CD4-positive, alpha-beta T cell treated with Interleukin-6 for 4 hours (primary cell): ENCODE results near the gene IGSF3.
A peak's percentile ranks its signal among the peaks of the same experiment; 100 is the strongest.

ENCODE experiments used
- DNase-seq: peaks from one replicate; pipeline ENCODE4 v3.0.0-alpha.2; 2020; ENCODE audit warnings: mixed read lengths

The IGSF3 gene

DNA sequence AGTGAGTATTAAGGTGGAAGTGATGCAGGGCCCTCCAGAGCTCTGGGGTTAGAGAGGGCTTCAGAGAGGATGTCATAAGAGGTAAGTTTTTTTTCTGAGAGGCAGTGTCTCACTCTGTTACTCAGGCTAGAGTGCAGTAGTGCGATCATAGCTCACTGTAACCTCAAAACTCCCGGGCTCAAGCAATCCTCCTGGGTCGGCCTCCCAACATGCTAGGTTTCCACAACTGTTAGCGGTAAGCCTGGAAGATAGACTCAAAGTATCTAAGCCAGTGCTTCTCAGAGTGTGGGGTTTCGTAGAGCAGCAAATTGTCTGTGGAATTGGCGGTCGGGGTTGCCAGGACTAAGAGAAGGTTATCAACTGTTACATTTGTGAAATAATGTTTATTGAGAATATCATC, 18.6 kb upstream of the IGSF3 start:
- DNase-seq, result no peak

DNA sequence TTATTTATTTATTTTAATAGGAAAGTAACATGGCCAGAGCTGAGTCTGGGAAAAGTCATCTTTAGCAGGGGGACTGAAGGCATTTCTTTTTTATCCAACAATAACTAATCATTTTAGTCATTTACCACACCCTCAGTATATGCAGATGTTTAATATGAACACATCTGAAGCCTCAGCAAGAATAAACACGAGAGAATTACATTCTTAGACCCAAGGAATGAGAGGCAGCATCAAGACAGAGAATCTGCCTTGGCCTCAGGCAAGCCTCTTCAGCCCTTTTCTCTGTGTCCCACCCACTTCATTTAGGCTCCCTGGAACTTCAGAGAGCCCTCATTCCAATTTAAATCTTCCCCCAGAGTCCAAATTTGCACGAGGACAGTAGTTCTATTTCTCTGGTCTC, 17.0 kb upstream of the IGSF3 start:
- no peak for DNase-seq

DNA sequence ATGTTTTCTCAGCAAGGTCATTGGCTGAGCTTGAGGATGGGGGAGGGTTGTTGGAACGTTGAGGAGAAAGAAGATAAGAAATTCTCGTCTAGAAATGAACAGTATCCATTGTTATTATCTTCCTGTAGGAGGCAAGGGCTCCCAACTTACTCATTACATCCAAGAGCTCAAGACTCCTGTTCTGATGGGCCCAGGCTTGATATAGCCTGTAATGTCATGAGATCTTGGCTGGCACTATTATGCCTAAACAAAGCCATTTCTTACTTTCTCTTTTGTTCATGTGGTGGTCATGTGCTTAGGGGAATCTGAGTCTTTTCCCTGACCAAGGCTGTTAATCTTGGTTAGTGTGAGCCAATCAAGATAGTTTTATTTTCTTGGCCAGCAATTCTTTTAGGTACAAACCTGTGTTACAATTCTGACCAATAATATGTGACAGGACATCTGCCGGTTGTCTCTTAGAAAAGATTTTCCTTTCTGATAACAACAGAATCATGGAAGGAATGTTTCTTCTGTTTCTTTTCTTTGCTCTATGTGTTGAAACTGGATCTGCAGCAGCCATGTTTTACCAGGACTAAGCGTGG, 15.2 kb upstream of the IGSF3 start:
- DNase-seq, result no peak

DNA sequence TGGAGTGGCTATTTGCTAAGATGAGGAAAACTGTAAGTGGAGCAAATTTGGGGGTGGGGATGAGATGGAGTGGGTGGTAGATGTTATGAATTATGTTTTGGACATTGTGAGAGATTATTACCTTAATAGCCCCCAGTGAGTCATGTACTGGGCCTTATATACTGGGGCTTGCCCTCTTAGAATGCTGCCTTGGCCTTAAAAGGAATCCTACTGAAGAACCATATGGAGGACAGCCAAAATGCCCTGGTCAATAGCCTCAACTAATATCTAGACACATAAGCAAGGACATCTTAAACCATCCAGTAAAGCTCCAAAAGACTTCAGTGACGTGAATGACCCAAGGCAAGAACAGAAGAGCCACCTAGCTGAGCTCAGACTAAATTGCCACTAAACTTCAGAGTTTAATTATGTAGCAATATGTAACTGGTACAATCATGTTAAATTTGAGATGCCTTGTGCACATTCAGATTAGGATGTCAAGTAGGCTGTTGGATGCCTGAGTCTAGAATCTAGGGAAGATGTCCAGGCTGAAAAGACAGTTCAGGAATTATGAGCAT, 13.9 kb upstream of the IGSF3 start:
- no peak for DNase-seq

DNA sequence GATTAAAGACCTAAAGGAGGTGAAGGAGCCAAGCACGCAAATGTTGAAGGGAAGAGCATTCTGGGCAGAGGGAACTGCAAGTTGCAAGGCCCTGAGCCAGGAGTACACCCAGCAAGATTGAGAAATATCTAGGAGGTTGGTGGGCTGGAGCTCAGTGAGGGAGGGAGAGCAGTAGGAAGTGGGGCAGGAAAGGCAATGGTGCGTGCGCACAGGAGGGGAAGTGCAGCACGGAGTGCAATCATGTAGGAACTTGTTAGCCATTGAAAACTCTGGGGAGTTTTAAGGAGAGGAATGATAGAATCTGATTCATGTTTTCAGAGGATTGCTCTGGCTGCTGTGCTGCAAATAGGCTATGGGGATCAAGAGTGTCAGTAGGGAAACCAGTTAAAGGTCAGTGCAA, 13.2 kb upstream of the IGSF3 start:
- no peak for DNase-seq

DNA sequence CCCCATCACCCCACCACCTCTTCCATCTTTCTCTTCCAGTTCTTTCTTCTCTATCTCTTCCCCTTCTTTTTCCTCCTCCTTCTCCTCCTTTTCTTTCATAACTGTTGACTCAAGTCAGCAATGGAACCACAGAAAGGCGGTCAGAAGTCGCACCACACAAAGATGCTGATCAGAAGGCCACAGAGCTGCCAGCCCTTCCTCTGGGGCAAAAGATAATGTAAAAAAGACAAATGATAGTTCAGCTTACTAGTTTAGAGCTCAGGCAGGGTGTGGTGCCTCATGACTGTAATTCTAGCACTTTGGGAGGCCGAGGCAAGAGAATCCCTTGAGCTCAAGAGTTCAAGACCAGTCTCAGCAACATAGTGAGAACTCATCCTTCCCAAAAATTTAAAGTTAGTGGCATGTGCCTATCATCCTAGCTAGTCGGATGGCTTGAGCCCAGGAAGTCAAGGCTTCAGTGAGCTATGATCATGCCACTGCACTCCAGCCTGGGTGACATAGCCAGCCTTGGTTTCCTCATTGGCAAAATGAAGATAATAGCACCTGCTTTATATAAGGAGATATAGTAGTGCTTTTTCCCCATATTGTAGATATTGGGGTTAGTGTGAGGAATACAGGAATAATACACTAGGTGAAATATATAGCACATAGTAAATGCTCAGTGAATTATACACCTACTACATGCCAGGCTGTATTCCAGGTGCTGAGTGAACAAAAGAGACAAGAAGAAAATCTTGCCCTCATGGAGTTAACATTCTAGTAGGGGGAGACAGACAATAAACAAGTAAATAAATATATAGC, 12.5 kb upstream of the IGSF3 start:
- DNase-seq, result no peak

DNA sequence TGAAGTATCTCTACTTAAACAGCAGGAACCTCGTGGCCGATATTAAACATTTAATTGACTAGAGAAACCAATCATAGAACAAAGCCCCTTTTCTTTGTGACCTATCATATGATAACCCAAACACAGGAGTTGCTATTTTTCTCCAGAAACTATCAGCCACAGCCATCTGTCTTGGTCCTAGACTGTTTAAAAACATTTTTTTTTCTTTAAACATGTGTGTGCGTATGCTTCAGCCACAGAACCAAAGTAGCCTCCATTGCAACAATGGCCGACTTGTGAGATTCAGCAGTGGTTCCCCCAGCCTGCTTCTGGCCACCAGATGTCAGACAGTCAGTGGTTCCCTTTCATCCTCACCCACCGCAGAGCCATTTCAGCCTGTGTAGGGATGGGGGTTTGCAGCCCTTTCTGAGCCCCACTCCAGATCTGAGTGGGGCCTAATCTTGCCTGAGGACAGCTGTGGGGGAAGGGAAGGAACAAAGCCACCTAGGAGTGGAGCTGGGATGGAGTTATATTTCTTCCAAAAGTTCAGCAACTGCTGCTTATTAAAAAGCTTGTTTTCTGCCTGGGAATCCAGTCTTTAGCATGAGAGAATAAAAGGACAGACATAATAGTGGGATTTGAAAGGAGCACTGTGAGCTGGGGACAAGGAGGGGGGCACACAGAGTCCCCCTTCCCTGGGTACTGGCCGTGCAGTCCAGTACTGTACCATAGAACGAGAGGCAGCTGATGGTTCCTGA, 11.7 kb upstream of the IGSF3 start:
- no peak for DNase-seq

DNA sequence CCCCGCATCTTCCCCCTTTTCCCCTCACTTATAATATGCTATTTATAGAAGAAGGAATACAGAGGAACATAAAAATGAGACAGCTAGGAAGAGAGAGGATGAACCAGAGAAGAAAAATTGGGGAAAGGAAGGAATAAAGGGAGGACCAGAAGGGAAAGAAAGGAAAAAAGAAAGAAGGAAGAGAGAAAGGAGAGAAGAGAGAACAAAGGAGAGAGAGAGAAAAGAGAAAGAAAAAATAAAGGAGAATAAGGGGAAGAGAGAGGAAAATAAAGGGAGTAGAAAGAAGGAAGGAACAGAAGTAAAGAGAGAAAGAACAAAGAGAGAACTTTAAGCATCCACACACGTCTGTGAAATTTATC, 11.2 kb upstream of the IGSF3 start:
- DNase-seq, result no peak

DNA sequence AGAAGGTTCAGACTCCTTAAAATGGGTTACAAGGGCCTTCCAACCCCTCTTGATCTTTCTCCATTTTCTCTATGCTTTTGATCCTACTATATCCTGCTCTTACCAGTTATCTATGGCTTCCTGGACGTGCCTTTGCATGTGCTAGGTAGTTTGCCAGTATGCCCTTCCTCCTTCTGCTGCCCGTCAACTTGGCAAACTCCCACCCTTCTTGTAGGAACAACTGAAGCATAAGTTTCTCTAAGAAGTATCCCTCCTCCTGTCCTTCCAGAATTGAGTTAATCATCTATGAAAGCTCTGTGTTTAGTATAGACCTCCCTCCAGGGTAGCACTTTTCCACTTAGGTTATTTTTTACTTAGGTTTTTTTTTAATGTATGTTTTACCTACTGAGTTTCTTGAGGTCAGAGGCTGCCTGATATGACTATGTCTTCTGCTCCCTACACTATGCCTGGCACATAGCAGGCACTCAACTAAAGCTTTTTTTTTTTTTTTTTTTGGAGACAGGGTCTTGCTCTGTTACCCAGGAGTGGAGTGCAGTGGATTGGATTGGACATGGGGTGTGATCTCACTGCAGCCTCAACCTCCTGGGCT, 10.0 kb upstream of the IGSF3 start:
- DNase-seq, result no peak

DNA sequence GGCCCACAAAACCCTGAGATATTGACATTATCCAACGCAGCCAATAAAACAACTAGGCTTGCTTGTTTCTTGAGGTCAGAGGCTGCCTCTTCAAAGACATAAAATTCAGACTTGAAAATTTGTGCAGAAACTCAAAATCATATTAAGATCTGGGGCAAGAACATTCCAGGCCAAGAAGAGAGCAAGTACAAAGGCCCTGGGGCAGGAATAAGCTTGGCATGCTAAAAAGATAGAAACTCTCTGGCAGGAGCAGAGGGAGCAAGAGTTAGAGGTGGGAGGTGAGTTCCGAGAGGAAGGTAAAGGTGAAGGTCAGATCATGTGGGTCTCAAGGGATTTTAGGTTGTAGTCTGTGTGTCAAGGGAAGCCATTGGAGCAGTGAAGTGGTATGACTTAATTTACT, 8.8 kb upstream of the IGSF3 start:
- no peak for DNase-seq

DNA sequence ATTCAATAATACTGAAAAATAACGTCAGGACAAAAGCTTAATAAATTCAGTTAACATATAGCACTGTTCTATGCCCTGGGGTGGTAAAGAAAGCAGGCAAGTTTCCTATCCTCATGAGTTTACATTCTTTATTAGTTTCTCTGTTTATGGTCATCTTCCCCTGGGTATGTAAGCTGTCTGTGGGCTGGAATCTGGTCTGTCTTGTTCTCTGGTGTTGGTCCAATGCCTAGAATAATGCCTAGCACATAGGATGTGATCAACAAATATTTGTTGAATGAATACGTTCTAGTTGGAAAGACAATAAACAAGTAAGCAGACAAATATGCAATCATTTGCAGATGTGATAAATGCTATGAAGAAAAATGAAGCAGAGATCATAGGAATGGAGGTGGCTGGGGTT, 7.2 kb upstream of the IGSF3 start:
- no peak for DNase-seq

DNA sequence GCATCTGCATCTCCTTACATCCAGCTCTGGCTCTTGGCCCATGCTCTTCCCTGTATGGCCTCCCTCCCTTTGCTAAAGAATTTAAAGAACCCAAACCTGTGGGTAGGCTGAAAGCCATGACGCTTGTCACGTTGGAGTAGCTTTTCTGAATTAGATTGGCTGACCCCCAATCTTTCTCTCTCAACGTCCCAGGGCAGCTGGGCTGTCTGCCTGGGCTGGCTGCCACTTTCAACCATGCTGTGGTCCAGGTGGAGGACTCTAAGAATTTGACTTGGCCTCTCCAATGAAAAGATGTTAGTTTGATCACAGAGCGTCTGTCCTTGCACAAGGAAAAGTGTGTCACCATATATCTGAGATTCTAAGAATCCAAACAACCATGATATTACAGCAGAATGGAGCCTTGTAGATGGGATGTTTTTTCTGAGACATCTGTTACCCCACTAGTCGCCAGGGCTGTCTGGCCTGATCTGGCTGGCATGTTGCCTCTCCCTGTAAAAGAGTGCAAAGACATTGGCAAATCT, 6.5 kb upstream of the IGSF3 start:
- no peak for DNase-seq

DNA sequence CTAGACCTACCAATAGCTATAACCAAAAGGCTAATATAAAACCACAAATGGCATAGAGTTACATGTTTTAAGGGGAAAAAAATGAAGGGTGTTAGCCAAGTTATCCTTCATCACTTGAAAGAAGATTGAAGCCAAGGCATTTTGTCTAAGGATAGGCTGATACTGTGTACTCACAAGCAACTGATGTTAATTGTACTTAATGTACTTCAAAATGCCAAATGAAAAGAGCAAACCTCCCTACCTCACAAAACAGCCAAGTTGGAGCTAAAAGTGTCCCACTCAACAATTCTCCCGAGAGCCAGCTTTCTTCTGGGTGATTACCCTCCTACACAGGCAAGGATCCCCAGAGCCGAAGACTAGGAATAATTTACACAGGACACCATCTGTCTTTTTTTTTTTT, 4.4 kb upstream of the IGSF3 start:
- no peak for DNase-seq

DNA sequence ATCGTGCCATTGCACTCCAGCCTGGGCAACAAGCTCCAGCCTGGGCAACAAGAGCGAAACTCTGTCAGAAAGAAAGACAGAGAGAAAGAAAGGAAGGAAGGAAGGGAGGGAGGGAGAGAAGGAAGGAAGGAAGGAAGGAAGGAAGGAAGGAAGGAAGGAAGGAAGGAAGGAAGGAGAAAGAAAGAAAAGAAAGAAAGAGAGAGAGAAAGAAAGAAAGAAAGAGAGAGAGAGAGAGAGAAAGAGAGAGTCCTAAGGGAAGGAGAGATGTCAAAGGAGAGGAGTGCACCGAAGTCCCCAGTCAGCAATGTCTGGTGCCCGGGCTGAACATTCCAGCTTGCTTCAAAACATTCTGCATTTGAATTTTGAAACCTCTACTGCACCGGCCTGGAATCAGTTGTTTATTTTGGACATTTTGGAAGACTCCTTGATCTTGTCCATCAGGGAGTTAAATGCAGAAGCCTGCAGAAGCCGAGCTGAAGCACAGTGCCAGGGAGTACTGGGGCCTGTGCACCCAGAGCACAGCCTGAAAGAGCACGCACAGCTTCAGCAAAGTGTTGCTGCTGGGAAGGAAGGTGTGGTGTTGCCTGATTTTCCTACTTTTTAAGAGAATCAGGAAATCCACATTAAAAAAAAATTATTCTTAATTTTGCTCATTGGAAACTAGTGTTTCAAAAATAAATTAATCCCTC, 3.7 kb upstream of the IGSF3 start:
- no peak for DNase-seq

DNA sequence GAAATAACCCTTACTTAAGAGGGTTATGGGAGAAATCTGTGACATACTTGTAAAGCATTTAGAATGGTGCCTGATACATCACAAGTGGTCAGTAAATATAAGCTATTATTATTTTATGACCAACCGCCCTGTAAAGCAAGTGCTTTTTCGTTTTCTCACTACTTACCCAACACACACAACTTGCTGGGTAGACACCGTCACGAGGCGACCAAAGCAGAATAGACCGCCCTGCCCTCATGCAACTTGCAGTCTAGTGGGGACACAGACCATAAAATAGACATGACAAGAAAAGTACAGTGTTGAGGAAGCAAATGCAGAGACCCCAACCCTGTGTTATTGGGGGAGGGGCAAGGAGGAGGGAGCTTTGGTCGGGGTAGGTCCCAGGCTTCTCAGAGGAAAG, 744 bp upstream of the IGSF3 start:
- DNase-seq, result no peak

DNA sequence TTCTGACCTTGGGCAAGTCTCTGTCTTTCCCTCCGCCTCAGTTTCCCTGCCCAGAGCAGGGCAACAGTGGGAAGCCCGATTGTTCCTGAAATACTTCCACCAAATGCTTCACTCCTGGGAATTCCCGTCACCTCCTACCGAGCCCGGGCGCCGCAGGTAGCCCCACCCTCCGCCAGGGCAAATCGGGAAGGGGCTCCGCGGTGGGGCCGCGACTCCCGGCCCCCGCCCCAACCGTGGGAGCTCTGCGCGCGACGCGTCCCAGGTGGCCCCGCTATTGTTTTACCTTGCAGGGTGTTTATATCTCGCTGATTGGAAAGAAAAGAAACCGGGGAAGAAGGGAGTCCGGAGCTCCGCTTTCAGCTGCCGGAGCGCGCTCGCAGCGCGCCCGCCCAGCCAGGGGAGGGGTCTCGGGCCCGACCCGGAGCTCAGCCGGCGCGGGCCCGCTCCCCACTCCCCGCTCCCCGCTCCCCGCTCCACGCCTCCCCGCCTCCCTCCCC, 407 bp downstream of the IGSF3 start:
- no peak for DNase-seq

DNA sequence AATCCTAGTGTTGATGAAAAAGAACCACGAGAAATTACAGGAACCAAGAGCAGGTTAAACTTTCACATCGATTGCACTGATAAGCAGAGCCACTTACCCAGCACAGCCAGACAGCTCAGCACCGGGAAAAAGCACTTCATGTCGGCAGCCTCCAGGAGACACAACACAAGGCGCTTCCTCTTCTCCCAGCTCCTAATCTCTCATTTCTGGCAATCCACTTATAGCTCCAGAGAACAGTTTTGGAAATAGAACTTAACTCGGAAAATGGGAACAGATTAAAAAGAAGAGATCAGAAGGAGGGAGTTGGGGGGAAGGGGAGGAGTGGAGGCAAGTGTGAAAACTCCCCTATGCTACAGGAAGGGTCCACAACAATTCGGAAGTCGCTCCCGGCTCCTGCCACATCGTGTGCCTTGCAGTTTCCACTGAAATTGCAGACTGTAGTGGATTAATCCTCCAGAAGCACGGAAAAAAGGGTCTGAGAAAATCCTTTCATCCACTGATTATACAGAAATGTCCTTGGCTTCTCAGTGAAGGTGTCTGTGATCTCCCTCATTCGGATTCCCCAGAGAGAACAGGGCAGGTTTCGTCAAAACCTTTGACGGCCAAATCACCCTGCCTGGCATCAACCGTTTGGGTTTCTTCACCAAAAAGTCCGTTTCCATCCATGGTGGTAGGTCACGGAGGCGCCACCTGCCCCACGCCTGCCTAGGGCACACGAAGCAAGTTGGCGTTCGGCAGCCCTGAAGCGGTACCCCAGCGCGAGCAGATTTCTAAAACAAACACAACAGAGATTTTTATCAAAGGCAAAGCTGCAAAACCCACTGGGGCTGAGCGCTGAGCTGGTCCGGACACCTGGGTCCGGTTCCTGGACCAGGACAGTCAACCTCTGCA, 1.1 kb downstream of the IGSF3 start:
- DNase-seq, result peak; percentile 3

DNA sequence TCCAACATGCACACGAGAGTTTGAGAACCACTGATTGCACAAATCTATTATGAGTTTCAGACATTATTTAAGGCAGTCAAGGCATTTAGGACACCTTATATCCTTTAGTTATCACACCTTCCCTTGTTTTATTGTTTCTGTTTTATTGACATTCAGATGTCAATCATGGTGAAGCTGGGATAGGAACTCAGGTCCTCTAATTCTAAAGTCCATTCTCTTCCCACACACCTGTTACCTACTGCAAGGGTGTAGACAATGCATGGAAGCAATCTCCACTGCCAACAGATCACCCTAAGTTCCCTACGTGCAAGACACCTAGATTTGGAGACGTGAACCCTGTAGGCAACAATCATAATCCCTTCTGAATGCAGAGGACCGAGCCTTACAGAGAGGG, 2.6 kb downstream of the IGSF3 start:
- no peak for DNase-seq

DNA sequence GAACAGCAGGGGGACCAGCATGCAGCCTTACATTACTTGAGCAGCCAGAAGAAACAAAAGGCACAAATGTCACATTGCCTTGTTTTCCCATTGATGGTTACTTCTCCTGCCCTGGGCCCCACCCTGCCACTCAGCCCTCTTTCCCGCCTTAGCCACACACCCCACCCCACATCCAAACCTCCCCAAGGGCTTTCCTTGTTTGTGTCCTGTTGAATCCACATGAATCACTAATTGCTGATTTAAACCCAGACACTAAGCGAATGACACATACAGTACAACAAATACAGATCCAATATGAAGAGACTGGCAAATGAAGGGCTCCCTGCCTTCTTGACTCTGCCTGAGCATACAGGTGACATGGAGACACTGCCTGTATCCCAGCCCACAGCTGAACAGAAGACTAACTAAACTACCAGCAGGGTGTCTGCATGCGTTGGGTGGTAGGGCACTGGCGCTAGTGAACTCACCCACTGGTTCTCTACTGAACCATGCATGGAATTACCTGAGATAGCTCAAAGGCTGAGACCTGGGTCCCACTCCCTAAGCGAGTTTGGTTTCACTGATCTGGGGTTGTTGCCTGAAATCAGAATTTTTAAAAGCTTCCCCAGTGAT, 3.1 kb downstream of the IGSF3 start:
- DNase-seq, result no peak

DNA sequence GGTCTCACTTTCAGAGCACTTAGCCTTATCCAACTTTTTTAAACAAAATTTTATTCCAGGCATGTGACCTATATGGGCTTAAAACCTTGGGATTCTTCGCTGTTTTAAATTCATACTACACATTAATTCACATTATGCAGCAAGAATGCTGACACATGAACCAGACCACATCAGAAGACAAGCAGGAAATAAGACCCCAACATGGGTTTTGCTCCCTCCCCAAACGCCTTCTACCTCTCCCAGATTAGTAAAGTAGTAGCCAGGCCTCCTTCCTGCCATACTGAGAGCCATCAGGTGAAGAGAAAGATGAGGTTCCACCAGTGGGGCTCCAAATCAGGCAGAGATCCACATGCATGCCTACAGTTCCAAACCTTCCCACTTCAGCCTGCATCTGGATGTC, 3.7 kb downstream of the IGSF3 start:
- no peak for DNase-seq

DNA sequence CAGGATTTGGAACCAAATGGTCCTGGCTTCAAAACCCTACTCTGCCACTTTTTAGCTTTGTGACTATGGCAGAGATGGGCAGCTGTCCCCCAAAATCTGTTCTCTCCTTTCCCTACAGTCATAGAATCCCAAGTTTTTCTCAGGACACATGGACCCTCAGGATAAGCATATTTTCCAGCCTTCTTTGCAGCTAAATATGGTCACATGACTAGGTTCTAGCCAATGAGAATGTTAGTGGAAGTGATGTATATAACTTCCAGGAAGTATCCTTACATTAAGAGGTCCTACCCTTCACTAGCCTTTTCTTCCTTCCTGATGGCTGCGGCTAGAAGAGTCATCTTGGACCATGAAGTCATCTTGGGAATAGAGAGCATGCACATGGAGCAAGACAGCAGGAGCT, 5.9 kb downstream of the IGSF3 start:
- no peak for DNase-seq
